RWPE1 (cell line): ENCODE results near the gene RBBP7.

Source experiments
- CTCF ChIA-PET: fragments of 350-600 bp; sonication (Branson Sonifier 250); formaldehyde crosslinking; extraction: SDS; loops from one replicate; lab custom pipeline; 2021; lab: Yijun Ruan, JAX
- POLR2A ChIA-PET: fragments of 400-600 bp; formaldehyde crosslinking; extraction: SDS; loops from one replicate; lab custom pipeline; 2020; ENCODE audit warnings: antibody characterized with exemption; ENCODE audit not compliant: low non-redundant PET; lab: Yijun Ruan, JAX
- DNase-seq: peaks from one replicate; pipeline ENCODE4 v3.0.0; 2012; ENCODE audit warnings: low spot score
- H3K27ac ChIP-seq: fragments of 450-650 bp; 2 replicates; pipeline ENCODE4 v1.5.1; 2017
- CTCF ChIP-seq: fragments of 450-650 bp; conservative IDR thresholded peaks from 2 replicates; pipeline ENCODE4 v1.5.1; 2017; ENCODE audit warnings: low read depth, mild to moderate bottlenecking

Gene RBBP7

GRCh38 chrX:16882702-16883486, 12.7 kb upstream of the RBBP7 start:
- DNase-seq = peak; percentile 31
- H3K27ac ChIP-seq = peak overlapping the region; percentile 79
- ChIA-PET POLR2A (no interaction called here), CTCF (interaction anchor here (0.6 to 2.5 kb wide), 8 partner anchors 9 to 359 kb away, joined by 3 to 22 read pairs (median 3); no protein-coding TSS in a partner anchor)
- TF ChIP-seq CTCF = peak; percentile 62

GRCh38 chrX:16882169-16882568, 12.0 kb upstream of the RBBP7 start:
- no peak for DNase-seq
- ChIA-PET CTCF (interaction anchor here (0.6 to 2.5 kb wide), 4 partner anchors 9 to 360 kb away, joined by 3 to 22 read pairs (median 4); no protein-coding TSS in a partner anchor), POLR2A (no interaction called here)
- no peak for TF ChIP-seq CTCF
- H3K27ac ChIP-seq = peak overlapping the region; percentile 79

GRCh38 chrX:16876696-16877095, 6.5 kb upstream of the RBBP7 start:
- ChIA-PET CTCF (no interaction called here), POLR2A (no interaction called here)
- no peak for TF ChIP-seq CTCF
- H3K27ac ChIP-seq = no peak overlapping the region
- no peak for DNase-seq

- CTCF ChIA-PET = interaction anchor here (1.0 kb wide), 1 partner anchor 48 kb away, joined by 3 read pairs; no protein-coding TSS in a partner anchor
- POLR2A ChIA-PET = no interaction called here
- TF ChIP-seq CTCF = no peak
- no peak overlapping the region for H3K27ac ChIP-seq
- DNase-seq = no peak
Measured at GRCh38 chrX:16874458-16875095, 4.4 kb upstream of the RBBP7 start.

- POLR2A ChIA-PET = no interaction called here
Measured at GRCh38 chrX:16873106-16873505, 2.9 kb upstream of the RBBP7 start.

More at GRCh38 chrX:16873106-16873505, 2.9 kb upstream of the RBBP7 start:
- no peak for DNase-seq
- no peak for TF ChIP-seq CTCF
- H3K27ac ChIP-seq = no peak overlapping the region
- CTCF ChIA-PET = no interaction called here
